8988T (cell line): ENCODE data around the gene ERCC6.

Experiments
- DNase-seq: peaks from one replicate; pipeline ENCODE4 v3.0.0; 2011

Gene ERCC6

GRCh38 chr10:49508654-49509053 is 30.3 kb downstream of the ERCC6 start:
- DNase-seq: no peak

DNA sequence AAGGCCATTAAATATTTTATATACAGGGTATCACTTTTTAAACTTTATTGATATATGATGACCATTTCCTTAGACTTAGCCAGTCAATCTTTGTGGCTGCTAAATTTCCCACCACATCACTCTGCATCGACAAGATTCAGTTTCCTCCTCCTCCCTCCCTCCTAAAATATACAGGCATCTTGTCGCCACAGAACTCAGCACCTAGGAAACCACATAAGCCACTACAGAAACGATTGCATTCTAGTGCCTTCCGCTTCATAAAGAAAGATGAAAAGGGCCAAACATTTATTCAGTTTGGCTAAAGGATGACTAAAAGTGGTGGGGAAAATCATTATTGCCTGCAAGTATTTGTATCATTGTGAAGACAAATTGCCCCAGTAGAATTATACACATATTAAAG is 30.7 kb downstream of the ERCC6 start:
- no peak for DNase-seq

DNA sequence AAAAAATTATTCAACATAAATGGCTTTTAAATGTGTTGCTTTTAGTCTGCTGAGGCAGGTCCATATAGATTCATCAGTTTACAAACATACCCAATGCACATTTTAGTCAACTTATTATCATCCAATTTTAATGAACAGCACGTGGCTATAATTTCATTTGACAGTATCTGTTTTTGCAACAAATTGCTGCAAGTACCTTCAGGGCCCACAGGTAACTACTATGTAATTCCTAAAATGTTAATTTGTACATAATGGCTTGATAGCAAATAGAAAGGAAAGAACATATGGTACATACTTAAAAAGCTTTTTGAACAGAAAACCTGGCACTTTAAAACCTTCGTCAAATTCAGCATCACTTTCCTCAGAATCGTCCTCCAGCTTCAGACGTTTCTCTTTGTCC is 33.3 kb downstream of the ERCC6 start:
- no peak for DNase-seq

DNA sequence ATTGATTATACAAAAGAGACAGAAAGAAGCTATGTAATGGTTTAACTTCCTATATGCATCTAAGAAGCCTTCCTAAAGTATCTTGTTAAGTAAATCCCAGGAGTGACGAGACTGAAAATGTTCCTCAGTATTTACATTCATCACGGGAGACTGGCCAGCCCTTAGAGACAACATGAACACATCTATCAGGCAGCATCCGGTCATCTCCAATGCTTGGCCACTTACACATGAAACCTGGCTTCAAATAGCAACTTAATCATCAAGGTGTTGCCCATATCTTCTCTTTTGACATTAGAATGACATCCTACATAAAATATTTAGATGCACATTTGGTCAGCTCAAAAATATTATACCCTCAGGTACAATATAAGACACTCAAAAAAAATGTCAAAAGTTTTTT is 33.8 kb downstream of the ERCC6 start:
- no peak for DNase-seq

DNA sequence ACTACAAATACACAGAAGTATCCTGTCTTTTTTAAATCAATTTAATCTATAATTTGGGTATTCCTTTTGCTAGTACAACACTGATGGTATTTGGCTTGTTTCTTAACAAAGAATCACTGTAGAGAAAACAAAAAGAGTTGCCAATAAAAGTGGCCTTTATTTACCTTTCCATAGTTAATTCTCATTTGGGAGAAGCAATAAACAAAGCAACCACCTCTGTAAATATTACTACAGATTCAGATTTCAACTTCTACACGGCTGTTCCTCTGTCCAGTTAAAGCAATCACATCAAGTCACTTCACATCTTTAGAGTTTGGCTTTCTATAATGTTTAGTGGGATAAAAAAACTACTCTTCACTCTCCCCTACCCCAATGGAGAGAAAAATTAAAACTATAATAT is 34.4 kb downstream of the ERCC6 start:
- DNase-seq: no peak

- no peak for DNase-seq
These were observed 36.6 kb downstream of the ERCC6 start for GRCh38 chr10:49502358-49502757.

DNA sequence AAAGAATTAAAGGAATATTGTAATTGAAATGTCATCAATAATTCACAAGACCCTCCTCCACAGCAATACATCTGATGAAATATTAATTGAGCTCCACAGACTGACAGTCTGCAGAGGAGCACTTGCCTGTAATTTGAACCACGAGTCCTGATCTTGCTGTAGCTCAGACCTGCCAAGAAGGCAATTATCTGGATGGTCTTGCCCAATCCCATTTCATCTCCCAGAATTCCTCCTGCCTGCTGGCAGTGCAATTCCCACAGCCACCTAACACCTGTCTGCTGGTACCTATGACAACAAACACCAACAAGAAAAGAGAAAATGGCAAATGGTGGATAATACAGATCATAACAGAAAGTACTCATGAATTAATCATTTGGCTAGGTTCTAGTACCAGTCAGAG is 38.5 kb downstream of the ERCC6 start:
- DNase-seq: no peak

DNA sequence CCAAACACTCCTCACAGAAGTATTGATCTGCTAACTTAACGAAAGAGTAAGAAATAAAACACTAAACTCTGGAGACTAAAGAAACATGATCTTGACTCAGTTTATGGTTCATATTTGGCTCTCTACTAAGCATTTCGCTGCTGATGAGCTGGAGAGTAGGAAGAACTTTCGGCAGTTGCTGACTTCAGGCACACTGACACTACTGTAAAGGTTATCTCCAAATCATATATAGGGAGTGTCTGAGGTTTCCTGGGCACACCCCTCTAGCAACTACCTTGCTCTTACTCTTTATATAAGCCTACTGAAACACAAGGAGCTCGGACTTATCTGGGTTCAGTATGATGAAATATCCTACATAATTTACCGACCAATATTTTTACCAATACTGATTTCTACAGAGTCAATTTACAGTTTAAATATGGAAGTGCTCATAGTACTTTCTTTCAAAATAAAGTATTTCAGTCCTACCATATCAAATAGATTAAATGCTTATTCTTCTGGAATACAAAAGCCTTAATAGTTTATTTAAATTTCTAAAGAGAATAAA is 39.5 kb downstream of the ERCC6 start:
- no peak for DNase-seq

DNA sequence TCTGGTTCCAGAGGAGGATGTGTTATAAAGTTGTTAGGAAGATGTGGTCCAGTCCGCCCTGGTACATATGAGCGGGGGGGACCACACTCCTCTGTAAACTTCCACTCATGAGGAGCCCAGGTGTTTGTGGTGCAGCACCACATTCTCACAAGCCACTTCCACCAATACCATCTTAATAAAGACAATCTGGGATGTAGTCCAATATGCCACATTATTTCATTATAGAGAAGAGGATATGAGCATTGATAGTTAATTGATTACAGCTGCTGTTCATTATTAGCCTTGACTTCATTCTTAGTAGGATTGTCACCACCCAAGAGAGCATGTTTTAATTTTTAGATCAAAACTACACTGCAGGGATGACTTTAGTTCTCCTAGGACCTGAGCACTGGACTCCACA is 40.5 kb downstream of the ERCC6 start:
- DNase-seq: no peak

GRCh38 chr10:49497358-49497757 is 41.6 kb downstream of the ERCC6 start:
- no peak for DNase-seq

- no peak for DNase-seq
These were observed 50.7 kb downstream of the ERCC6 start for GRCh38 chr10:49488056-49488717.

DNA sequence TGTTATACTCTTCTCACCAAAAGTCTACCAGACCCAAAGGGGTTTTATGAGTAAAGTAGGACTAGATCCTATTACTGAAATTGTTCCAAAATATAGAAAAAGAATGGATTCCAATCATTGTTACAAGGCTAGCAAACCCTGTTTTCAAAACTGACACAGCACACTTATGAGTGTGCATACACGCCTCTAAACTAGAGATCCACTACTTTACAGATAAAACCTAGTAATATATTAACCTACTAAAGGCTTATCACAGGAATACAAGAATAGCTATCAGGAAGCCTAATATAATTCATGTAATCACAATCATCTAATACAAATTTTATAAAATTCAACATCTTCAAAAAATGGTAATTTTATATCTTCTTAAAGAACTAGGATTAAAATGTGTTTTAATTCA is 52.2 kb downstream of the ERCC6 start:
- no peak for DNase-seq

DNA sequence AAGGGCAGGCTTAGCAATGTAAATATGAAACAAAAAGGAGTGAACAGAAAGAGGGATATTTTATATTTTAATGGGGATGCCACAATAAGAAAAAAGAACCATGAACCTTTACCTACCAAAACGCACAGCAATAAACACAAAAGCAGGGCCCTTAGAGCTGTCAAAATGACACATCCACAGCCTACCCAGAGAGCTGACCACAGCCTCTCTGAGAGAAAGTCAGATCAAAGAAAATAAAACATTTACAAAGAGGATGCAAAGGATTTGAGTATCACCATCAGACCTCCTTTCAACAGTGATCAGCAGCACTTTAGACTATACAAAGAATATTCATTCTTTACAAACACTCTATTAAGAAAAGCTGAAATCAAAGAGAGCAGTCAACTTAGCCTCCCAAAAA is 52.9 kb downstream of the ERCC6 start:
- no peak for DNase-seq

DNA sequence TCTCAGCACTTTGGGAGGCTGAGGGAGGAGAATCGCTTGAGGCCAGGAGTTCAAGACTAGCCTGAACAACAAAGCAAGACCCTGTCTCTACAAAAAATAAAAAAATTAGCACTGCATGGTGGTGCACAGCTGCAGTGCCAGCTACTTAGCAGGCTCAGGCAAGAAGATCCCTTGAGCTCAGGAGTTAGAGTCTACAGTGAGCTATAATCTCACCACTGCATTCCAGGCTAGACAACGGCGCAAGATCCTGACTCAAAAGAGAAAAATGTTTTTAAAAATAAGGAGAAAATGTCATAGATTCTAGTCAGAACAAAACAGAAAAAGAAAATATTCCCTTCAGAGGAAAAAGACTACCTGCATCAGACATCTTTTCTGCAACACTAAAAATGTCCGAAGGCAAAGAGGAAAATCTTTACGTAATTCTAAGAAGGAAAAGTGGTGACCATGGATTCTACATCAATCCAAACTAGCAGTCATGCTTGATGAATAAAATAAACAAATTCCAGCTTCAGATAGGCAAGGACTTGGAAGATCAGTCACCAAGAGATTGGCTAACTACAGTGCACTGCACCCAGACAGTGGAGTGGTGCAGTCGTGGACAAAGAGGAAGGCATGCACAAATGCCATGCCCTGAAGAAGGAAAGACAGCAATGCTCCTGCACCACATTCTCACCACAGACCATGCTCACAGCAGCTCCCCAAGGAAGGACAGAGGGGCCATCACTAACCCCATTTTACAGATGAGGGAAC is 54.3 kb downstream of the ERCC6 start:
- DNase-seq: no peak

DNA sequence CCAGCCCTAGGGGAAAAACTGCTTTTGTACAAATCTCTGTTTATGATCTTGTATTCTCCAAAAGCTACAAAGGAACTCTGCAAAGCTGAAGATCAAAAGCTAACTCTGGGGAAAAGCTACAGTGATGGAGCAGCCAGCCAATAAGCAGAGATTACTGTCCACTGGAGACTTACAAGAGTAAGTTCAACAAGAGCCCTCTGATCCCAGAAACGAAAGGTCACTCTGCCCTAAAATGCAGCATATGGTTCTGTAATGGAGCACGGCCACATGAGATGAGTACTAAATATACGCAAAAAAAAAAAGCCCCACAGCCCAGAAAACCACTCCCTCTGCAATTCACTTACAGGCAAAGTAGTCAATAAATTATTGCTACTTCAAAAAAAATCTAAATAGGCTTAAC is 60.1 kb downstream of the ERCC6 start:
- DNase-seq: no peak

DNA sequence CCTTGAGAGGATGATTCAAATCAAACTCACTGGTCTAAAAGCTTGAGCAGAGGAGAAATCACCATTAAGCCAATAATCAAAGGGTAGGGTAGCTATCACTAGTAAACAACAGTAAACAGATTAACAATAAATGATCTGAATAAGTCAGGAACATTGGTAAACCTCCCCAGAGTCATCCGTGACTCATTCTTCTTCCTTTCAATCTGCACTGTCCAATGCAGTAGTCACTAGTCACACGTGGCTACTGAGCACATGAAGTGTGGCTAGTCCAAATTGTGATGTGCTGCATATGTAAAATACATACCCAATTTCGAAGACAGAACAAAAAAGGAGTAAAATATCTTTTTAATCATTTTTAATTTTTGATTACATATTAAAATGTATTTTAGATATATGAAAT is 64.0 kb downstream of the ERCC6 start:
- no peak for DNase-seq

GRCh38 chr10:49471532-49471931 is 67.4 kb downstream of the ERCC6 start:
- no peak for DNase-seq

- no peak for DNase-seq
These were observed 73.2 kb downstream of the ERCC6 start for GRCh38 chr10:49465736-49466135.
